Measurements from ENCODE around the gene UNC5A.

UNC5A gene

GRCh38 chr5:176775409-176775808, 35.0 kb upstream of the UNC5A start:
- H3K4me1 ChIP-seq (ENCODE audit: control insufficient read depth, insufficient read depth, low read length), result no peaks in the 10 kb centered on the region
- no peaks in the 10 kb centered on the region for H3K36me3 ChIP-seq (ENCODE audit: control insufficient read depth, insufficient read depth, low read length)
- no peak overlapping the region for H3K9ac ChIP-seq (ENCODE audit: low read length)
- no peak overlapping the region for H3K27ac ChIP-seq (ENCODE audit: low read depth, low read length)
- H3K27me3 ChIP-seq (ENCODE audit: control insufficient read depth, insufficient read depth, low read length), result peaks cover 3% of the 10 kb centered on the region
- H3K4me3 ChIP-seq (ENCODE audit: low read length), result no peak overlapping the region

DNA sequence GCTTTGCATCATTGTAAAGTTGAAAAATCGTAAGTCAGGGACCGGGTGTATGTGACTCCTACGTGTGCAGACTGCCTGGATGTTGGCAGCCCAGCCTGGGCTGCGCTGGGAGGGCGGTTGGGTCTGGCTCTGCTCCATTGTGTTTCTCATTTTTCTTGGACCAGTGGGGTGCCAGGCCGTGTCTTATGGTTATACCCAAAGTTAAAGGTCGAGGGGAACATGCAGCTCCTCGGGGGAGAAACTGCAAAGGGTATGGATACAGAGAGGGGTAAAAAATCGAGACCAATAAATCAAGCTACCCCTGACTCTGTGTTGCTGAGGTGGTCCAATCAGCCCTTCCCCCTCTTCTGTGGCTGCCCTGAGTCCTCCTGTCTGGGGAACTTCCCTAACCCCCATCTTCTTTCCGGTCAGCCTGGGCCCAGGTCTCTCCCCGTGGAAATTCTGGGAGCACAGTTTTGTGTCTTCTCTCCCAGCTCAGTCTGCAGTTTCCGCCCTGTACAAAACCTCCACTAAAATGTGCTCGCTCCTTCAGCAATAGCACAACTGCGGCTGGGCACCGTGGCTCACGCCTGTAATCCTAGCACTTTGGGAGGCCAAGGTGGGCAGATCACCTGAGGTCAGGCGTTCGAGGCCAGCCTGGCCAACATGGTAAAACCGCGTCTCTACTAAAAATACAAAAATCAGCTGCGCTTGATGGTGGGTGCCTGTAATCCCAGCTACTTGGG, 34.1 kb upstream of the UNC5A start:
- Histone ChIP-seq H3K4me3 (ENCODE audit: low read length) (no peak overlapping the region), H3K27ac (ENCODE audit: low read depth, low read length) (no peak overlapping the region), H3K27me3 (ENCODE audit: control insufficient read depth, insufficient read depth, low read length) (peaks cover 3% of the 10 kb centered on the region), H3K36me3 (ENCODE audit: control insufficient read depth, insufficient read depth, low read length) (no peaks in the 10 kb centered on the region), H3K4me1 (ENCODE audit: control insufficient read depth, insufficient read depth, low read length) (no peaks in the 10 kb centered on the region), H3K9ac (ENCODE audit: low read length) (no peak overlapping the region)

DNA sequence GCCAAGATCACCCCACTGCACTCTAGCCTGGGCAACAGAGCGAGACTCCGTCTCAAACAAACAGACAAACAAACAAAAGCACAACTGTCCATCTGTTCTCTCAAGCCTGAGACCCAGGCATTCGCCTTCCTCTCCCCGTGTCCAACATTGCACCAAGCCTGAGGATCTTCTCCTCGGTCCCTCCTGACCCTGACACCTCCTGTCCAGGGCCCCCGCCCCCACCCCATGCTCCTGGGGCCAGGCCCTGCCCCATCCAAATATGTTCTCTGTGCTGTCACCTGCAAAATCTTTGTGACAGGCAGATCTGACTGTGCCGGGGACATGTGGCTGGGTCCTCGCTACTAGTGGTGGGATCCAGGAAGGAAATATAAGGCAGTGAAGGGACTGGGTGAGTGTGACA, 33.4 kb upstream of the UNC5A start:
- Histone ChIP-seq H3K4me1 (ENCODE audit: control insufficient read depth, insufficient read depth, low read length) (no peaks in the 10 kb centered on the region), H3K9ac (ENCODE audit: low read length) (no peak overlapping the region), H3K27ac (ENCODE audit: low read depth, low read length) (no peak overlapping the region), H3K4me3 (ENCODE audit: low read length) (no peak overlapping the region), H3K36me3 (ENCODE audit: control insufficient read depth, insufficient read depth, low read length) (no peaks in the 10 kb centered on the region), H3K27me3 (ENCODE audit: control insufficient read depth, insufficient read depth, low read length) (peaks cover 6% of the 10 kb centered on the region)

DNA sequence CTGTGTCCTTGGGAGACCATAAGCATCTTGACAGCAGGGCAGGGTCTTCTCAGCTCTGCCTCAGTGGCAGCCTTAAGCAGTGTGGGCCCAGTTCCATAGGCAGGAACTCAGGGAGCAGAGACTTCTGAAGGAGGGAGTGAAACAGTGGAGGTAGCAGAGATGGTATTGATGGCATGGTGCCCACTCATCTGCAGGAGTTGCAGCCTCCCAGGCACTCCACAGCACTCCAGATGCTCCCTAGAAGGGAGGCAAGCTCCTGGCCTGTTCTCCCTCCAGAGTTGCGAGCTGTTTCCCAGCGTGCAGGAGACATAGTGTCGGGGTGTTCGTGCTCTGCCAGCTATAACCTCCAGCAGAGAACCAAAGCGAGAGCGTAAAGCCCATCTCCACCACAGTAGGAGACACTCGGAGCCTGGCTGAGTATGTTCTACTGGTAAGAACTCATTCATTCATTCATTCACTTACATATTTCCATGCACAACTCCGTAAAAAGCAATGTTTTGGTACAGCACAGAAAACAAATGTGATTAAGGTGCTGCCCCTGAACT, 31.4 kb upstream of the UNC5A start:
- no peak overlapping the region for H3K27ac ChIP-seq (ENCODE audit: low read depth, low read length)
- no peaks in the 10 kb centered on the region for H3K36me3 ChIP-seq (ENCODE audit: control insufficient read depth, insufficient read depth, low read length)
- no peak overlapping the region for H3K4me3 ChIP-seq (ENCODE audit: low read length)
- no peak overlapping the region for H3K9ac ChIP-seq (ENCODE audit: low read length)
- H3K4me1 ChIP-seq (ENCODE audit: control insufficient read depth, insufficient read depth, low read length), result no peaks in the 10 kb centered on the region
- peaks cover 6% of the 10 kb centered on the region for H3K27me3 ChIP-seq (ENCODE audit: control insufficient read depth, insufficient read depth, low read length)

DNA sequence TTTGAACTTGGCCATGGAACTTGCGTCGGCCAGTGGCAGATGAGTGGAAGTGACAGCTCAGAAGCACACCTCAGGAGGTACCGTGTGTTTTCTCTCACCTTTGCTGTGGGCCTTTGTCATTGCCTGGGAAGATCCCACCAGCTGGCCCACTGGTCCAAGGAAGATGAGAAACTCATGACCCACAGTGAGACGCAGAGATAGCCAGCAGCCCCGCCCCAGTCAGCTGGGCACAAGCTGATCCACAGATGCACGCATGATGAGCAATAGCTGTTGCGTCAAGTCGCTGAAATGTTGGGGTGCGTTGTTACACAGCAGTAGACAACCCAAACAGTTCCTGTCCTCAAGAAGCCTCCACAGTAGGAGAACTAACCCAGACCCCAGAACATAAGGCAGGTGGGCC, 30.8 kb upstream of the UNC5A start:
- Histone ChIP-seq H3K9ac (ENCODE audit: low read length) (no peak overlapping the region), H3K4me3 (ENCODE audit: low read length) (no peak overlapping the region), H3K27me3 (ENCODE audit: control insufficient read depth, insufficient read depth, low read length) (peaks cover 8% of the 10 kb centered on the region), H3K36me3 (ENCODE audit: control insufficient read depth, insufficient read depth, low read length) (no peaks in the 10 kb centered on the region), H3K4me1 (ENCODE audit: control insufficient read depth, insufficient read depth, low read length) (no peaks in the 10 kb centered on the region), H3K27ac (ENCODE audit: low read depth, low read length) (no peak overlapping the region)

DNA sequence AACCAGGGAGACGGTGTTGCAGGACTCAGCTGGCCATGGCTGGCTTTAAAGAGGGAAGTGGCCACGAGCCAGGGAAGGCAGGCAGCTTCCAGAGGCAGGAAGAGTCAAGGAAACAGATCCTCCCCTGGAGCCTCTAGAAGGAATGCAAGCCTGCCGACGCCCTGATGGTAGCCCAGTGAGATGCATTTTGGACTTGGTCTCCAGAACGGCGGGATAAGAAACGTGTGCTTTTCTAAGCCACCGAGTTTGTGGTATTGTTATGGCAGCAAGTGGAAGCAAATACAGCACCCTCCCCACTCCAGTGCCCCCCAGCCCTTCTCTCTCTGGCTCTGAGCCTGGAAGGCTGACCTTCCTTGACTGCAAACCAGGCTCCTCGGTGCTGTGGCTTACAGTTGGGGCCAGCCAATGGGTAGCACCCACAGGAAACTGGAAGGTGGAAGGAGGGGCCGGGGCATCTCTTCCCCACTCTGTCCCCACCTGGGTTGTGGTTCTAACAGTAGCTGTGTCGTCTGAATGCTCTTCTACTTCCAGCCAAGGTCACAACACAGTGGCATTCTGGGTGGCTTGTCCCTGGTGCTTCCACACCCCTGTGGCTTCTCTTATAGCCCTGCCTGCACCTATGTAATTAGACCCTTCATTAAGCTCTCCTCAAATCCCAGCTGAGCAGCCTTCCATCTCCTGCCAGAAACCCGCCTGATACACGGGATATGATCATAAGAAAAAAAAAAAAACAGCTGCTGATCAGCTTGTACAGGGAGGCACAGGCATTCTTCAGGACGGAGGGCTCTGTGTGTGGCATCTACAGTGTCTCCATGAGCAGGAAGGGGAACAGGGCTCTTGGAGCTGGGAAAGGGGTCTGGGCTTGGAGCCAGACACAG, 29.9 kb upstream of the UNC5A start:
- H3K4me3 ChIP-seq (ENCODE audit: low read length), result no peak overlapping the region
- peaks cover 12% of the 10 kb centered on the region for H3K27me3 ChIP-seq (ENCODE audit: control insufficient read depth, insufficient read depth, low read length)
- H3K36me3 ChIP-seq (ENCODE audit: control insufficient read depth, insufficient read depth, low read length), result no peaks in the 10 kb centered on the region
- H3K27ac ChIP-seq (ENCODE audit: low read depth, low read length), result no peak overlapping the region
- no peak overlapping the region for H3K9ac ChIP-seq (ENCODE audit: low read length)
- no peaks in the 10 kb centered on the region for H3K4me1 ChIP-seq (ENCODE audit: control insufficient read depth, insufficient read depth, low read length)

DNA sequence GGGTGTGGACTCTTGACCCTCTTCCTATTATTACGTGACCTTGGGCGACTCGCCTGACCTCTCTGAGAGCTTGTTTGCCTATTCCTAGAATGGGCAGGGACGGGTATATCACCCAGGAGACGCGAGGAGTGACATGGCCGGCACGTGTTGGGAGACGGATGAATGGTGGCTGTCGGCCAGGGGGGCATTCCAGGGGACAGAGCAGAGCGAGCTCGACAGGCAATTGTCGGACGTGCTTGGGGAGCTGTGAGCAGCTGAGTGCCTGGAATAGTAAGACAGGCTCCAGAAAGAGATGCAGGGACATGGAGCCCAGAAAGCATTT, 29.3 kb upstream of the UNC5A start:
- Histone ChIP-seq H3K27me3 (ENCODE audit: control insufficient read depth, insufficient read depth, low read length) (peaks cover 13% of the 10 kb centered on the region), H3K36me3 (ENCODE audit: control insufficient read depth, insufficient read depth, low read length) (no peaks in the 10 kb centered on the region), H3K4me1 (ENCODE audit: control insufficient read depth, insufficient read depth, low read length) (no peaks in the 10 kb centered on the region)

GRCh38 chr5:176781638-176782570, 28.5 kb upstream of the UNC5A start:
- Histone ChIP-seq H3K27ac (ENCODE audit: low read depth, low read length) (no peak overlapping the region), H3K4me1 (ENCODE audit: control insufficient read depth, insufficient read depth, low read length) (no peaks in the 10 kb centered on the region), H3K36me3 (ENCODE audit: control insufficient read depth, insufficient read depth, low read length) (no peaks in the 10 kb centered on the region), H3K27me3 (ENCODE audit: control insufficient read depth, insufficient read depth, low read length) (peaks cover 13% of the 10 kb centered on the region), H3K9ac (ENCODE audit: low read length) (no peak overlapping the region), H3K4me3 (ENCODE audit: low read length) (no peak overlapping the region)

More for the DNA sequence above, 29.3 kb upstream of the UNC5A start:
- Histone ChIP-seq H3K9ac (ENCODE audit: low read length) (no peak overlapping the region), H3K27ac (ENCODE audit: low read depth, low read length) (no peak overlapping the region), H3K4me3 (ENCODE audit: low read length) (no peak overlapping the region)

GRCh38 chr5:176784218-176785165, 25.9 kb upstream of the UNC5A start:
- H3K9ac ChIP-seq (ENCODE audit: low read length), result no peak overlapping the region
- peaks cover 18% of the 10 kb centered on the region for H3K27me3 ChIP-seq (ENCODE audit: control insufficient read depth, insufficient read depth, low read length)
- no peak overlapping the region for H3K27ac ChIP-seq (ENCODE audit: low read depth, low read length)
- no peaks in the 10 kb centered on the region for H3K36me3 ChIP-seq (ENCODE audit: control insufficient read depth, insufficient read depth, low read length)
- no peaks in the 10 kb centered on the region for H3K4me1 ChIP-seq (ENCODE audit: control insufficient read depth, insufficient read depth, low read length)
- H3K4me3 ChIP-seq (ENCODE audit: low read length), result no peak overlapping the region

DNA sequence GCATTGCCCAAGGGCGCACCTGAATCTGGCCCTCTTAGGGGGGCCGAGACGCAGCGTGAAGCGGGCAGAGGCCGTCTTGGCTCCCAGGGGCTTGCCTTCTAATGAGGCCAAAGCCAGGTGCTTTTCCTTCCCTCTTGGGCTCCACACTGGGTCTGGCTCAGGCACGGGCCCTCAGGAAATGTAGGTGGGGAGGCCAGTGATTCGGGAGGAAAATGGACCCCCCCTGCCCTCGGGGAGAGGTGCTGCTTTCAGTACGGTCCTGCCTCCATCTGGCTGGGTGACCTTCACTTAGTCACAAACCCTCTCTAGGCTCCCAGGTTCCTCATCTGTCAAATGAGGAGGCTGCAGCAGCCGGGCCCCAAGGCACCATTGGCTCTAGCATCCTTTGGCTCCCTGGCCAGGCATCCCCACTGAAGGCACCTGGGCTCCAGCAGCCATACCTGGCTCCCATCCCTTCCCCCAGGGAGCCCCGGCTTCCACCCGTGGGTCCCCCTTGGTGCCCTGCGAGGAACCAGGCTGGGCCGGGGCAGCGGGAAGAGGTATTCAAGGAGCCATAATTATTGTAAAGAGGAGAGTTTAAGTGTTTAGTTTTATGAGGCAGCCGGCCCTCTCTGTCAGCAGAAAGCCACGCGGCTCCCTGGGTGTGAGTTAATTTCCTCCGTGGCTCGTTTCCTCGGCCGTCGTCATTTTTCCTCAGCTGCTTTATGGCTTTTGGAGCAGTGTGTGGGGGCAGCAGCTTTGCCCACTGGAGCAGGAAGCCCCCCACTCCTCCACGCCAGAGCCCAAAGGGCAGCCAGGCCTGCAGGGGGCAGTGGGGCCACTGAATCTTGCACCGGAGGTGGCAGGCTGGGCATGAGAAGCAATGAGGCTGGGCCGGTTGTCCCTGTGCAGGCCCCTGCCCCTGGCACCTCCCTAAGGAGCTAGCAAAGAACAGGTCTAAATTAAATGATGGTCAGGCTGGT, 24.9 kb upstream of the UNC5A start:
- Histone ChIP-seq H3K4me3 (ENCODE audit: low read length) (no peak overlapping the region), H3K9ac (ENCODE audit: low read length) (no peak overlapping the region), H3K27ac (ENCODE audit: low read depth, low read length) (no peak overlapping the region), H3K4me1 (ENCODE audit: control insufficient read depth, insufficient read depth, low read length) (no peaks in the 10 kb centered on the region), H3K36me3 (ENCODE audit: control insufficient read depth, insufficient read depth, low read length) (no peaks in the 10 kb centered on the region), H3K27me3 (ENCODE audit: control insufficient read depth, insufficient read depth, low read length) (peaks cover 22% of the 10 kb centered on the region)
